Stimulated activated CD4-positive, alpha-beta T cell treated with anti-CD3 and anti-CD28 coated beads, TNF-alpha, amount 100 ng/mL, for 1 hour (primary cell): ENCODE results near the gene OBSL1.

ENCODE experiments used
- DNase-seq, 3 donors: peaks; one replicate each; pipeline ENCODE4 v3.0.0-alpha.2; 2020; ENCODE audit warnings: low read depth in 3 of 3, low spot score in 1 of 3

OBSL1 gene

GRCh38 chr2:219516888-219517287 is 54.5 kb downstream of the OBSL1 start:
- no peak for DNase-seq

- DNase-seq, result no peak
Measured at GRCh38 chr2:219515874-219516629, 55.3 kb downstream of the OBSL1 start.

GRCh38 chr2:219514836-219515235 is 56.5 kb downstream of the OBSL1 start:
- no peak for DNase-seq

- no peak for DNase-seq
Measured at GRCh38 chr2:219514196-219514761, 57.1 kb downstream of the OBSL1 start, which contains the start of gene ASIC4. TSS of gene ASIC4 (plus strand) at chr2:219514482. CDS start at chr2:219514725, 243 bp downstream.

DNA sequence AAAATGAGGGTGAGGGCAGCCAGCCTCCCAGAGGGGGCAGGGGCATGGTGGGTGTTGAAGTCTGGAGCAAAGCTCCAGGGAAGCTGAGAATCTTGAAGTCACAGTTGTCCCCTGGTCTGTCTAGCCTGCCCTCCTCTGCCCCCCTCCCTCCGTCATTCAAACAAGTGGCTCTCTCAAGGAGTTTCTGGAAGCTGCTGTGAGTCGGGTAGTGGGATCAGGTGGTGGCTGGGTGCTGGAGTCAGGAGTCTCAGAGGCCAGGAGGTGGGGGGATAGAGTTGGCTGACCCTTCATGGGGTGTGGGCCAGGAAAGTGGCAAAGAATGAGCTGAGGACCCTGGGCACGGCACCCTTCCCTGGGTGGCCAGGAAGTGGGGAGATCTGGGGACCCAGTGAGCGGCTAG is 57.6 kb downstream of the OBSL1 start:
- DNase-seq, result no peak

- no peak for DNase-seq
Measured at GRCh38 chr2:219512524-219513216, 58.7 kb downstream of the OBSL1 start.

DNA sequence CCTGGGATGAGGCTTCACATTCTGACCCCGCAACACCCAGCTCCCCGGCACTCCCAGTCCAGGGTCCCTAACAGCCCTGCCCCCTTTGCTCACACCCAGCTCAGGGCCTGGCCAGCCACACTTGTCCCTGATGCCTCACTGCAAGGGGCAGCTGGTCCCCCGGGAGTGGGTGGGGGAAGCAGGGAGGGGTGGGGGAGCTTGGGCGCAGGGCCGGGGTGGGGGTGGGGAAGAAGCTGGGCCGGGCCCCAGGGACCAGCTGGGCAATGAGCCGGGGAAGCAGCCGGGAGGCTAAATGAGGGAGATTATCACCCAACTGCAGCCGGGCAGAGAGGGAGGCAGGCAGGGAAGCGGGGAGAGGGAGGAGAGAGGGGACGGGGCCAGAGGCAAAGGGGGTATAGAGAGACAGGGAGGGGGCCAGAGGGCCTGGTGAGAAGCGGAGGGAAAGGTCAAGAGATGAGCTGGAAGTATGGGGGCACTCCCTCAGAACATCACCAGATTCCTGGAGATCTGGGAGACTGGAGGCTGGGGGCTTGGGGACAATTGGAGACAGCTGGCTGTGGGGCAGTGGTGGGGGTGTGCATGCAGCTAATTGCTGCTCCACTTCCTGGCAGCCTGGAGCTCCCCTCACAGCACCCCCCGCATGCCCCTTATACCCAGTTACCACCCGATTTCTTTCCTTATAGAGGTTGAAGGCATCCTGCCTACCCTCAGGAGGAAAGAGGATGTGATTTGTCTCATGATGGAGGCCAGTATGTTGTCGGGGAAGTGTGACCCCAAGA is 59.6 kb downstream of the OBSL1 start:
- DNase-seq, result no peak

- no peak for DNase-seq
Measured at GRCh38 chr2:219510512-219511135, 60.7 kb downstream of the OBSL1 start.

- DNase-seq, result peak in 1 of 3 donors; percentile 26
Measured at GRCh38 chr2:219509780-219510511, 61.4 kb downstream of the OBSL1 start.

- DNase-seq, result no peak
Measured at GRCh38 chr2:219508971-219509779, 62.2 kb downstream of the OBSL1 start.

DNA sequence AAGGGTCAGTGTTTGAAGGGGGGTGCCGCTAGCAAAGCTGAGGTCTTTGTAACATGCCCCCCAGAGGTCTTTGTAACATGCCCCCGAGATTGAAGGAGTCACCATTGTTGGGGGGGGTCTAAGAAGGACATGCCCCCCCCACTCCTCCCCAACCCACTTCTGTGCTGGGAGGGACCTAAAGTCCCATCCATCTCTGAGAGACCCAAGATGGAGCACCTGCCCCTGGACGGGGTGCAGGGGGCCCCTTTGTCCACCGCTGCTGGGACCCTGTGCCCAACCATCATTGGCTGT is 63.0 kb downstream of the OBSL1 start:
- DNase-seq, result no peak

GRCh38 chr2:219507581-219508443 is 63.5 kb downstream of the OBSL1 start:
- no peak for DNase-seq

DNA sequence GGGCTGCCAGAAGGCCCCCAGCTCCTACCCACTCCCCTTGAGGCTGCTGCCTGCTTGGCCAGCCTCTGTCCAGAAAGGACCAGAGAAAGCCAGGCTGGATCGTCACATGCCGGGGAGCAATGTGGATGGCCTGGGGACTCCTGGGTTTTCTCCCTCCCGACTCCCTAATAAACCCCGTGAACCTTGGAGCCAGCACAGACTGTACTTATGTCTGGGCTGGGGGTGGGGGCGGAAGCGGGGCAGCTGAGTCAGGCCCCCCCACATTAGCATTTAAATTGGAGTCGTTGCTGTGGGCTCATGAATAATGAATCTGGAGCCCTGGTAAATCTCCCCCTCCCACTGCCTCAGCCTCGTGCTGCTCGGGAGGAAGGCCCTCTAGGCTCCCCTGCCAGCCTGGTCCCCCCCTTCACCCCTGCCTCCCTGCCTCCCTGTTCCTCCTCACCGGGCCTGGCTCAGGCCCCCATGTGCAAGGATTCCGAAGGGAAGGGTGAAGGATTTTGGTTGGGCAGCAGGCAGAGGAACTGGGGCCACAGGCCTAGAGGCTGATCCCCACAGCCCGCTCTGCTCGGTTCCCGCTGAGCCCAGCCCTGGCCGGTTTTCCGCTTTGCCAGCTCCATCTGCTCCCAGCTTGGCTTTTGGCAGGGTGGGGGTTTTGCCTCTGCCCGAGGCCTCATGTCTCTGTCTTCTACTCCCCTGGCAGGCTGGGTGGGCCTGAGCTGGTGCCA is 64.4 kb downstream of the OBSL1 start:
- no peak for DNase-seq

DNA sequence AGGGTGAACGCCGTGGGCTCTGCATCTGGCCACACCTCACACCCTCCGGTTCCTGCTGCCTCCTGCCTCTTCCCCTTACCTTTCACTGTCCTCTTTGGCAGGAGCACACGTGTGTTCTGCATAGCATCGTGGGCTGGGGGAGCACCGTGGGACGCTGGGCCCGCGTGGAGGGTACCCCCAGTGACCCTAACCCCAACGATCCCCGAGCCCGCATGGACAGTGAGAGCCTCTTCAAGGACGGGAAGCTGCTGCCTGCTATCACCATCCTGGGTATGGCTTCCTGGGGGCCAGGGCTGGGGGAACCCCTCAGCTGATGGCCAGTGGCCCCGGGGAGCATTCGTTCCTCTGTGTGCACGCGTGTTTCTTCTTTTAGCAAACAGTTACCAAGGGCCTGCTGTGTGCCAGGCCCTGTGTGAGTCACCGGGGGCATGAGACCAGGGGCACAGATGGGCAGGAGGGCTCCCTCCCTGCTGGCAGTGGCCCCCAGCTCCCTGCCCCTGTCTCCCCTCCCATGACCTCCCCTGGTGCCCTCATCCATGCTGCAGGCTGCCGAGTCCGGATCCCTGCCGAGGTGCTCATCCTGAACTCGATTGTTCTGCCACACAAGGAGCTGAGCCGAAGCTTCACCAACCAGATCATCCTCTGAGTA is 65.1 kb downstream of the OBSL1 start:
- no peak for DNase-seq

- DNase-seq, result no peak
Measured at GRCh38 chr2:219505585-219505984, 65.8 kb downstream of the OBSL1 start.

- no peak for DNase-seq
Measured at GRCh38 chr2:219502618-219503017, 68.7 kb downstream of the OBSL1 start.

DNA sequence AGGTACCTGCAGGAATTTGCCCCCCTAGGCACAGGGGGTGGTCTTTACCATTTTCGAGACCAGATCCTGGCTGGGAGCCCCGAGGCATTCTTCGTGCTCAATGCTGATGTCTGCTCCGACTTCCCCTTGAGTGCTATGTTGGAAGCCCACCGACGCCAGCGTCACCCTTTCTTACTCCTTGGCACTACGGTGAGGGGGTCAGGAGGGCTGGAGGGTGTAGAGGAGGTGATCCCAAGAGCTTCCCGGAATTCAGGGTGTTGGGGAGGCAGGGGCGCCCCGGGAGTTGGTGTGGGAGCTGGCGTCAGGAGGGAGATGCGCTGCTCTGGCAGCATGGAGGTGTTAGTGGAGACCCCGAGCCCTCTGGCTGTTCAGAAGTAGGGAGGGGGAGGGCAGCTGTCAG is 69.5 kb downstream of the OBSL1 start:
- no peak for DNase-seq
